SU-DHL-6 (cell line): ENCODE results near the gene SSBP1.

Experiments used
- H2AFZ ChIP-seq: fragments of 200-600 bp; sonication (generic); 2 replicates; pipeline ENCODE4 v1.6.1; 2014; ENCODE audit warnings: low read depth, mild to moderate bottlenecking, moderate library complexity, mixed read lengths, antibody characterized with exemption, low read length; ENCODE audit not compliant: severe bottlenecking
- H3F3A ChIP-seq: fragments of 200-600 bp; shearing (Covaris generic); 2 replicates; pipeline ENCODE4 v1.6.0; 2016; ENCODE audit warnings: antibody characterized with exemption, mild to moderate bottlenecking; ENCODE audit not compliant: insufficient read depth
- H3K27ac ChIP-seq: fragments of 200-600 bp; sonication (generic); 2 replicates; pipeline ENCODE4 v1.5.1; 2016; ENCODE audit warnings: low read depth, mild to moderate bottlenecking, low read length, moderate library complexity, mixed read lengths
- H3K27me3 ChIP-seq: fragments of 200-600 bp; sonication (generic), shearing (Covaris generic); 2 replicates; pipeline ENCODE4 v1.6.0; 2014; ENCODE audit warnings: mild to moderate bottlenecking, low read length
- H3K36me3 ChIP-seq: fragments of 200-600 bp; sonication (generic); 2 replicates; pipeline ENCODE4 v1.6.1; 2014; ENCODE audit warnings: mild to moderate bottlenecking, low read length, mixed read lengths
- H3K4me2 ChIP-seq: fragments of 300-600, 200-600 bp; shearing (Covaris generic), sonication (generic); 2 replicates; pipeline ENCODE4 v1.6.0; 2014; ENCODE audit warnings: low read length, low read depth, mild to moderate bottlenecking; ENCODE audit not compliant: poor library complexity, severe bottlenecking
- H3K4me3 ChIP-seq: fragments of 200-600 bp; sonication (generic); 2 replicates; pipeline ENCODE4 v1.5.1; 2014; ENCODE audit warnings: antibody characterized with exemption, low read length, mild to moderate bottlenecking, mixed read lengths; ENCODE audit not compliant: insufficient read depth, poor library complexity, severe bottlenecking
- H3K79me2 ChIP-seq: fragments of 200-600 bp; sonication (generic); 2 replicates; pipeline ENCODE4 v1.6.1; 2014; ENCODE audit warnings: mild to moderate bottlenecking, low read length, moderate library complexity; ENCODE audit not compliant: insufficient read depth
- H3K9ac ChIP-seq: fragments of 200-600 bp; sonication (generic); 2 replicates; pipeline ENCODE4 v1.7.0; 2014; ENCODE audit warnings: mild to moderate bottlenecking, low read length
- H3K9me2 ChIP-seq: fragments of 200-600 bp; sonication (generic); replicated peaks from 2 replicates; pipeline ENCODE4 v1.6.1; 2014; ENCODE audit warnings: low read length; ENCODE audit not compliant: insufficient read depth
- H3K9me3 ChIP-seq: fragments of 200-600 bp; sonication (generic); 2 replicates; pipeline ENCODE4 v1.6.1; 2014; ENCODE audit warnings: low read length, mixed read lengths; ENCODE audit not compliant: insufficient read depth
- H4K20me1 ChIP-seq: fragments of 200-600 bp; sonication (generic); 2 replicates; pipeline ENCODE4 v1.6.1; 2014; ENCODE audit warnings: low read depth, mild to moderate bottlenecking, antibody characterized with exemption, low read length, moderate library complexity, mixed read lengths
- CTCF ChIP-seq: fragments of 200-600 bp; sonication (generic); IDR thresholded peaks from one replicate; pipeline ENCODE4 v1.5.1; 2017; ENCODE audit warnings: antibody characterized with exemption, mild to moderate bottlenecking, low read length, moderate library complexity; ENCODE audit not compliant: insufficient read depth, poor library complexity, severe bottlenecking
- EZH2phosphoT487 ChIP-seq: fragments of 200-600 bp; sonication (generic), shearing (Covaris generic); conservative IDR thresholded peaks from 2 replicates; pipeline ENCODE4 v1.6.1; 2018; ENCODE audit warnings: mild to moderate bottlenecking, antibody characterized with exemption, low read length, moderate library complexity, mixed read lengths

Gene SSBP1

GRCh38 chr7:141704112-141704511 lies 34.0 kb upstream of the SSBP1 start:
- Histone ChIP-seq H3K9ac (no peak overlapping the region), H2AFZ (no peak overlapping the region)

GRCh38 chr7:141704741-141705140 lies 33.4 kb upstream of the SSBP1 start:
- no peak overlapping the region for H3K9ac ChIP-seq
- no peaks in the 10 kb centered on the region for H4K20me1 ChIP-seq
- H3K79me2 ChIP-seq: no peaks in the 10 kb centered on the region
- no peaks in the 10 kb centered on the region; the same call in 1 of the 2 replicates for H3F3A ChIP-seq
- no peaks in the 10 kb centered on the region for H3K36me3 ChIP-seq
- no peak for TF ChIP-seq CTCF
- TF ChIP-seq EZH2phosphoT487: no peak
- H3K9me2 ChIP-seq: no peaks in the 10 kb centered on the region
- H3K4me2 ChIP-seq: no peak overlapping the region
- H2AFZ ChIP-seq: no peak overlapping the region
- no peak overlapping the region for H3K27ac ChIP-seq
- no peaks in the 10 kb centered on the region for H3K27me3 ChIP-seq
- H3K4me3 ChIP-seq: no peak overlapping the region
- H3K9me3 ChIP-seq: no peaks in the 10 kb centered on the region

More at GRCh38 chr7:141704112-141704511, 34.0 kb upstream of the SSBP1 start:
- Histone ChIP-seq H3K36me3 (no peaks in the 10 kb centered on the region), H3K79me2 (no peaks in the 10 kb centered on the region), H3K4me3 (no peak overlapping the region), H3K27ac (no peak overlapping the region), H3F3A (no peaks in the 10 kb centered on the region; the same call in 1 of the 2 replicates), H3K9me2 (no peaks in the 10 kb centered on the region), H3K27me3 (no peaks in the 10 kb centered on the region), H4K20me1 (no peaks in the 10 kb centered on the region), H3K9me3 (no peaks in the 10 kb centered on the region), H3K4me2 (no peak overlapping the region)
- TF ChIP-seq CTCF: no peak
- no peak for TF ChIP-seq EZH2phosphoT487

GRCh38 chr7:141706239-141707064 lies 31.7 kb upstream of the SSBP1 start:
- no peak overlapping the region for H3K27ac ChIP-seq
- no peak overlapping the region for H3K4me3 ChIP-seq
- H3K9me2 ChIP-seq: no peaks in the 10 kb centered on the region
- H3K36me3 ChIP-seq: no peaks in the 10 kb centered on the region
- no peaks in the 10 kb centered on the region for H3K27me3 ChIP-seq
- no peaks in the 10 kb centered on the region for H3K79me2 ChIP-seq
- no peak overlapping the region for H3K9ac ChIP-seq
- no peaks in the 10 kb centered on the region for H4K20me1 ChIP-seq
- TF ChIP-seq EZH2phosphoT487 (no peak), CTCF (no peak)
- H2AFZ ChIP-seq: no peak overlapping the region
- no peaks in the 10 kb centered on the region for H3K9me3 ChIP-seq
- no peaks in the 10 kb centered on the region for H3F3A ChIP-seq
- H3K4me2 ChIP-seq: no peak overlapping the region
